HepG2 (cell line): Measurements from ENCODE around the gene CTDSPL2. TPM values are rescaled to one million over a fixed set of nuclear protein-coding genes. Genes with fewer than 3 reads are reported as not detected.

Source experiments
- KIAA2018 ChIP-seq: sonication (generic); formaldehyde crosslinking; IDR thresholded peaks from 2 replicates; pipeline ENCODE4 v1.5.0; 2020; ENCODE audit warnings: mild to moderate bottlenecking, missing genetic modification reagents, borderline replicate concordance
- MAFF ChIP-seq: IDR thresholded peaks from 2 replicates; pipeline ENCODE4 v1.6.1; 2011; ENCODE audit warnings: low read depth, low read length, improper control_type of control experiment
- THAP11 ChIP-seq: IDR thresholded peaks from 2 replicates; pipeline ENCODE4 v1.6.1; 2016; ENCODE audit warnings: missing biosample characterization, missing genetic modification reagents
- THAP7 ChIP-seq: sonication (generic); formaldehyde crosslinking; IDR thresholded peaks from 2 replicates; pipeline ENCODE4 v1.8.1; 2023; ENCODE audit warnings: mild to moderate bottlenecking, missing genetic modification reagents
- TRIM24 ChIP-seq: sonication (generic); formaldehyde crosslinking; IDR thresholded peaks from 2 replicates; pipeline ENCODE4 v1.8.0; 2022; ENCODE audit warnings: mild to moderate bottlenecking, missing genetic modification reagents
- ZBTB10 ChIP-seq: sonication (generic); formaldehyde crosslinking; IDR thresholded peaks from 2 replicates; pipeline ENCODE4 v1.4.0; 2020; ENCODE audit warnings: missing genetic modification reagents, borderline replicate concordance
- ZNF407 ChIP-seq: sonication (generic); formaldehyde crosslinking; IDR thresholded peaks from one replicate; pipeline ENCODE4 v1.5.1; 2020; ENCODE audit warnings: mild to moderate bottlenecking, missing genetic modification reagents; ENCODE audit errors: not compliant biosample characterization
- polyA plus RNA-seq, 8 experiments: library from polyadenylated mRNA; depleted of rRNA in 3 of 8; stranded (reverse) in 7 of 8; unstranded in 1 of 8; fragments of >200 nt; fragmentation: Illumina TruSeq in 4 of 8; extraction: Trizol in 4 of 8; gene quantifications; 2 replicates each; pipeline versions ENCODE4 v1.2.1 to v1.2.3, GENCODE V29; 2011 to 2016; ENCODE audit warnings: low read depth in 4 of 8, missing spikeins in 1 of 8, mixed read lengths in 1 of 8; ENCODE audit not compliant: insufficient read depth in 1 of 8
- total RNA-seq, 5 experiments: library from RNA; depleted of rRNA; stranded (reverse); fragments of >200 nt; fragmentation: Illumina TruSeq; extraction: Trizol; gene quantifications; 2 replicates each; pipeline ENCODE4 v1.2.3, GENCODE V29; 2016; ENCODE audit warnings: low read depth in 1 of 5

CTDSPL2 gene
- total and polyA plus RNA-seq, 2 of the 13 experiments (the other 11 are each of a cell fraction or from before 2014, with no cell fraction given) = 37.4 to 56.2 TPM

GRCh38 chr15:44536962-44537734, 109.7 kb downstream of the CTDSPL2 start, which contains the start of gene EIF3J (continued):
- no peak for TF ChIP-seq KIAA2018 (CRISPR knock-in tag)
- no peak for TF ChIP-seq MAFF
- no peak for TF ChIP-seq ZBTB10 (CRISPR knock-in tag)
- no peak; the same call in 1 of the 2 replicates for TF ChIP-seq THAP7
- TF ChIP-seq ZNF407 (CRISPR knock-in tag) = no peak
- TF ChIP-seq TRIM24 (CRISPR knock-in tag) = no peak
- TF ChIP-seq THAP11 (CRISPR knock-in tag) = peak; percentile 76
